GM12878 (cell line): Measurements from ENCODE around the gene TVP23C.

Experiments
- CTCF ChIP-seq, 3 experiments: IDR thresholded peaks in 2 of 3; conservative IDR thresholded peaks in 1 of 3; 2 replicates each; pipeline ENCODE4 v1.5.1; 2011; ENCODE audit warnings: low read depth in 3 of 3, low read length in 3 of 3, mild to moderate bottlenecking in 3 of 3, control low read depth in 2 of 3, moderate library complexity in 2 of 3, inconsistent platforms in 1 of 3, mixed read lengths in 1 of 3; ENCODE audit not compliant: control insufficient read depth in 2 of 3, insufficient read depth in 1 of 3; ENCODE audit errors: extremely low read depth in 1 of 3
- ELK1 ChIP-seq: IDR thresholded peaks from 2 replicates; pipeline ENCODE4 v1.6.1; 2012; ENCODE audit warnings: low read depth, low read length, improper control_type of control experiment
- EP300 ChIP-seq, 2 experiments: fragments of 150-350 bp in 1 of 2; IDR thresholded peaks; 2 replicates each; pipeline ENCODE4 v1.6.1; 2011 to 2012; ENCODE audit warnings: low read depth in 2 of 2, low read length in 2 of 2, borderline replicate concordance in 1 of 2, improper control_type of control experiment in 1 of 2, inconsistent platforms in 1 of 2; ENCODE audit not compliant: control insufficient read depth in 1 of 2
- IRF3 ChIP-seq: fragments of 450-650 bp; IDR thresholded peaks from 2 replicates; pipeline ENCODE4 v1.6.1; 2014; ENCODE audit warnings: mild to moderate bottlenecking
- LARP7 ChIP-seq: fragments of 450-650 bp; IDR thresholded peaks from 2 replicates; pipeline ENCODE4 v1.6.1; 2017; ENCODE audit warnings: mild to moderate bottlenecking
- NFXL1 ChIP-seq: fragments of 450-650 bp; IDR thresholded peaks from 2 replicates; pipeline ENCODE4 v1.6.1; 2017; ENCODE audit warnings: antibody characterized with exemption, mild to moderate bottlenecking, borderline replicate concordance
- POLR2AphosphoS5 ChIP-seq: IDR thresholded peaks from 2 replicates; pipeline ENCODE4 v1.6.1; 2011; ENCODE audit warnings: mild to moderate bottlenecking, low read length, inconsistent platforms
- TCF3 ChIP-seq: IDR thresholded peaks from 2 replicates; pipeline ENCODE4 v1.6.1; 2012; ENCODE audit warnings: low read depth, mild to moderate bottlenecking, low read length, borderline replicate concordance; ENCODE audit not compliant: insufficient read depth
- ZBTB33 ChIP-seq: fragments of 450-650 bp; IDR thresholded peaks from 2 replicates; pipeline ENCODE4 v1.6.1; 2017; ENCODE audit warnings: mild to moderate bottlenecking

GRCh38 chr17:15453782-15454181 is 109.5 kb downstream of the TVP23C start:
- no peak for TF ChIP-seq ZBTB33
- no peak for TF ChIP-seq EP300 (IDR thresholded peaks at IDR 0.05; ENCODE audit: borderline replicate concordance in 1 of 2, control insufficient read depth in 1 of 2, low read depth in 2 of 2, low read length in 2 of 2)
- no peak for TF ChIP-seq ELK1
- no peak for TF ChIP-seq POLR2AphosphoS5
- TF ChIP-seq IRF3, result no peak
- TF ChIP-seq TCF3, result no peak
- no peak for TF ChIP-seq LARP7
- no peak for TF ChIP-seq NFXL1
- TF ChIP-seq CTCF (IDR thresholded peaks at IDR 0.05 in 2 of 3, conservative IDR thresholded peaks at IDR 0.05 in 1 of 3; ENCODE audit: control insufficient read depth in 2 of 3, extremely low read depth in 1 of 3, insufficient read depth in 1 of 3, low read depth in 3 of 3, low read length in 3 of 3), result no peak
